Stomach (tissue), 4 donors: ENCODE results near the gene ISG20L2.

Experiments
- CTCF ChIP-seq, 7 experiments: fragments of 450-650 bp in 4 of 7; fragments of 200-600 bp in 3 of 7; sonication (generic) in 3 of 7; IDR thresholded peaks; one replicate each; pipeline ENCODE4 v1.5.1; 2016 to 2019; ENCODE audit warnings: antibody characterized with exemption in 7 of 7, control low read depth in 2 of 7, mild to moderate bottlenecking in 1 of 7
- EP300 ChIP-seq: sonication (generic); formaldehyde crosslinking; IDR thresholded peaks from one replicate; pipeline ENCODE4 v1.6.1; 2017; ENCODE audit warnings: antibody characterized with exemption

- TF ChIP-seq CTCF (IDR thresholded peaks at IDR 0.05) (no peak), EP300 (no peak)
These were observed 22.8 kb upstream of the ISG20L2 start, which contains the start of gene HDGF for GRCh38 chr1:156751451-156751756.
